ENCODE measurements around the gene NAPG. TPM values are rescaled to one million over a fixed set of nuclear protein-coding genes. Genes with fewer than 3 reads are reported as not detected.

NAPG gene
- total and polyA plus RNA-seq, 10 of the 15 experiments (the other 5 are each of a cell fraction or from before 2014, with no cell fraction given), result 20.5 to 34.8 (median 24.0) TPM

- no peak for TF ChIP-seq ZNF592 (IDR thresholded peaks at IDR 0.05)
- no peak for TF ChIP-seq MEF2B (IDR thresholded peaks at IDR 0.05; ENCODE audit: partially characterized antibody, poor library complexity, severe bottlenecking)
- TF ChIP-seq PRDM15 (CRISPR knock-in tag; IDR thresholded peaks at IDR 0.05), result no peak
- peak; percentile 82; the same call in 1 of the 2 replicates for TF ChIP-seq POLR2AphosphoS2 (IDR thresholded peaks at IDR 0.05; ENCODE audit: low read depth, low read length)
- peak; percentile 81 for TF ChIP-seq POLR2AphosphoS5 (IDR thresholded peaks at IDR 0.05; ENCODE audit: low read length)
- no peak for TF ChIP-seq MAX (IDR thresholded peaks at IDR 0.05; ENCODE audit: low read depth, low read length)
- TF ChIP-seq TCF7 (IDR thresholded peaks at IDR 0.05; ENCODE audit: borderline replicate concordance), result no peak
- peak; percentile 96 for TF ChIP-seq IKZF1 (conservative IDR thresholded peaks at IDR 0.05)
- TF ChIP-seq TCF3 (IDR thresholded peaks at IDR 0.05; ENCODE audit: borderline replicate concordance, insufficient read depth, low read depth, low read length), result peak; percentile 29; the same call in 1 of the 2 replicates
- TF ChIP-seq NFYB (IDR thresholded peaks at IDR 0.05; ENCODE audit: insufficient read depth, low read depth, low read length), result no peak
- no peak for TF ChIP-seq CBX3 (IDR thresholded peaks at IDR 0.05; ENCODE audit: borderline replicate concordance, low read depth)
- no peak; the same call in 1 of the 2 replicates for TF ChIP-seq LARP7 (IDR thresholded peaks at IDR 0.05)
- no peak for TF ChIP-seq SPI1 (IDR thresholded peaks at IDR 0.05; ENCODE audit: borderline replicate concordance, insufficient read depth, low read depth, low read length)
- TF ChIP-seq E2F4 (IDR thresholded peaks at IDR 0.05; ENCODE audit: low read depth, low read length), result 0 out of 2 replicates have a peak, but pooled peaks have one; percentile 23
- 0 out of 2 replicates have a peak, but pooled peaks have one; percentile 13 for TF ChIP-seq PAX5 (IDR thresholded peaks at IDR 0.05; ENCODE audit: borderline replicate concordance, low read depth, low read length)
- TF ChIP-seq NR2C2 (IDR thresholded peaks at IDR 0.05; ENCODE audit: borderline replicate concordance, control insufficient read depth, insufficient read length, low read depth), result no peak
- 0 out of 2 replicates have a peak, but pooled peaks have one; percentile 88 for TF ChIP-seq ZNF207 (IDR thresholded peaks at IDR 0.05; ENCODE audit: borderline replicate concordance)
- no peak for TF ChIP-seq SREBF2 (IDR thresholded peaks at IDR 0.05; ENCODE audit: low read length)
- no peak for TF ChIP-seq NBN (IDR thresholded peaks at IDR 0.05)
- TF ChIP-seq CBX5 (IDR thresholded peaks at IDR 0.05; ENCODE audit: low read depth), result no peak
- peak; percentile 72; the same call in 1 of the 2 replicates for TF ChIP-seq CREM (IDR thresholded peaks at IDR 0.05; ENCODE audit: low read depth)
These were observed at the start of gene NAPG (continued) for GRCh38 chr18:10525697-10526560.

Data from GM12878 (cell line).